H1 (cell line): Measurements from ENCODE around the gene ADSS2. TPM values are rescaled to one million over a fixed set of nuclear protein-coding genes. Genes with fewer than 3 reads are reported as not detected.

Experiments
- BACH1 ChIP-seq: IDR thresholded peaks from 2 replicates; pipeline ENCODE4 v1.6.1; 2012; ENCODE audit warnings: low read length, improper control_type of control experiment
- BRCA1 ChIP-seq: IDR thresholded peaks from 2 replicates; pipeline ENCODE4 v1.6.1; 2012; ENCODE audit warnings: low read depth, low read length, improper control_type of control experiment
- CEBPB ChIP-seq: IDR thresholded peaks from 2 replicates; pipeline ENCODE4 v1.6.1; 2012; ENCODE audit warnings: low read depth, low read length
- CHD2 ChIP-seq: IDR thresholded peaks from 2 replicates; pipeline ENCODE4 v1.6.1; 2012; ENCODE audit warnings: low read length, improper control_type of control experiment
- EGR1 ChIP-seq: IDR thresholded peaks from 2 replicates; pipeline ENCODE4 v1.6.1; 2011; ENCODE audit warnings: low read depth, low read length, borderline replicate concordance
- HDAC2 ChIP-seq, 2 experiments: fragments of 300-600 bp in 1 of 2; sonication (generic) in 1 of 2; IDR thresholded peaks; 2 replicates each; pipeline ENCODE4 v1.6.1; 2011 to 2012; ENCODE audit warnings: low read depth in 2 of 2, low read length in 2 of 2, mild to moderate bottlenecking in 2 of 2, moderate library complexity in 2 of 2, borderline replicate concordance in 1 of 2, inconsistent platforms in 1 of 2
- NANOG ChIP-seq: IDR thresholded peaks from 2 replicates; pipeline ENCODE4 v1.6.1; 2011; ENCODE audit warnings: low read length, low read depth, mild to moderate bottlenecking, inconsistent platforms; ENCODE audit not compliant: insufficient read depth, poor library complexity, severe bottlenecking
- POLR2A ChIP-seq, 2 experiments: IDR thresholded peaks; 1 replicate in 1 of 2; 2 replicates in 1 of 2; pipeline ENCODE4 v1.6.1; 2011; ENCODE audit warnings: low read depth in 2 of 2, low read length in 2 of 2, mild to moderate bottlenecking in 2 of 2; ENCODE audit errors: control extremely low read depth in 1 of 2
- POU5F1 ChIP-seq: IDR thresholded peaks from 2 replicates; pipeline ENCODE4 v1.6.1; 2011; ENCODE audit warnings: low read depth, mild to moderate bottlenecking, low read length, moderate library complexity
- RAD21 ChIP-seq, 2 experiments: IDR thresholded peaks in 1 of 2; conservative IDR thresholded peaks in 1 of 2; 2 replicates each; pipeline ENCODE4 v1.6.1; 2011; ENCODE audit warnings: low read depth in 2 of 2, low read length in 2 of 2, improper control_type of control experiment in 1 of 2, inconsistent platforms in 1 of 2, mild to moderate bottlenecking in 1 of 2, moderate library complexity in 1 of 2
- RXRA ChIP-seq: IDR thresholded peaks from 2 replicates; pipeline ENCODE4 v1.6.1; 2011; ENCODE audit warnings: low read depth, mild to moderate bottlenecking, low read length, moderate library complexity; ENCODE audit not compliant: insufficient read depth
- SIX5 ChIP-seq: IDR thresholded peaks from 2 replicates; pipeline ENCODE4 v1.6.1; 2011; ENCODE audit warnings: mild to moderate bottlenecking, low read depth, low read length
- SP1 ChIP-seq: IDR thresholded peaks from 2 replicates; pipeline ENCODE4 v1.6.1; 2011; ENCODE audit warnings: low read depth, low read length
- SUZ12 ChIP-seq: fragments of 200-600 bp; sonication (generic); IDR thresholded peaks from 2 replicates; pipeline ENCODE4 v1.6.1; 2012; ENCODE audit warnings: mild to moderate bottlenecking, inconsistent platforms, low read length, moderate library complexity, mixed read lengths
- TAF1 ChIP-seq: IDR thresholded peaks from 2 replicates; pipeline ENCODE4 v1.6.1; 2011; ENCODE audit warnings: mild to moderate bottlenecking, low read depth, low read length
- TCF12 ChIP-seq: IDR thresholded peaks from 2 replicates; pipeline ENCODE4 v1.6.1; 2011; ENCODE audit warnings: low read depth, mild to moderate bottlenecking, low read length
- YY1 ChIP-seq: IDR thresholded peaks from 2 replicates; pipeline ENCODE4 v1.6.1; 2011; ENCODE audit warnings: low read depth, mild to moderate bottlenecking, low read length
- polyA plus RNA-seq, 7 experiments: library from polyadenylated mRNA; depleted of rRNA in 3 of 7; stranded (reverse) in 5 of 7; unstranded in 2 of 7; fragments of >200 nt in 5 of 7; fragments of 200-250 nt in 2 of 7; gene quantifications; 1 replicate in 5 of 7; 2 replicates in 1 of 7; 4 replicates in 1 of 7; pipeline versions ENCODE4 v1.2.1 to v1.2.3, GENCODE V29; 2011 to 2013; ENCODE audit warnings: missing spikeins in 2 of 7, mixed read lengths in 2 of 7
- total RNA-seq: library from RNA; stranded (reverse); fragmentation: NEBNext Ultra II Directional; extraction: Animal tissue kit (Norgen Biotek cat#: 25700); gene quantifications from 2 replicates; pipeline ENCODE4 v1.2.1, GENCODE V29; 2021
- TF ChIP-seq, protein P1 (sequence below): IDR thresholded peaks from 2 replicates; pipeline ENCODE4 v1.6.1; 2012; ENCODE audit warnings: inconsistent platforms
- TF ChIP-seq, protein P2 (sequence below): IDR thresholded peaks from 2 replicates; pipeline ENCODE4 v1.6.1; 2011; ENCODE audit warnings: low read length, improper control_type of control experiment

Gene ADSS2
- total and polyA plus RNA-seq, 2 of the 8 experiments (the other 6 are each of a cell fraction or from before 2014, with no cell fraction given): 29.8 to 108 TPM

- TF ChIP-seq CHD2 (peak; percentile 91), POLR2A (IDR thresholded peaks at IDR 0.05; ENCODE audit: control extremely low read depth in 1 of 2, low read depth in 2 of 2, low read length in 2 of 2) (no peak), SIX5 (peak; percentile 88), EGR1 (no peak), RXRA (no peak), BACH1 (peak; percentile 13; the same call in 1 of the 2 replicates), YY1 (peak; percentile 56; the same call in 1 of the 2 replicates), BRCA1 (peak; percentile 70), CEBPB (no peak), SP1 (0 out of 2 replicates have a peak, but pooled peaks have one; percentile 32), TCF12 (0 out of 2 replicates have a peak, but pooled peaks have one; percentile 31), POU5F1 (no peak), TAF1 (0 out of 2 replicates have a peak, but pooled peaks have one; percentile 59), NANOG (no peak), SUZ12 (no peak), HDAC2 (IDR thresholded peaks at IDR 0.05; ENCODE audit: borderline replicate concordance in 1 of 2, low read depth in 2 of 2, low read length in 2 of 2) (no peak; a peak in 1 of 4 replicates), RAD21 (IDR thresholded peaks at IDR 0.05 in 1 of 2, conservative IDR thresholded peaks at IDR 0.05 in 1 of 2; ENCODE audit: low read depth in 2 of 2, low read length in 2 of 2) (peak in 1 of 2 experiments; percentile 54; a peak in 3 of 4 replicates)
- TF ChIP-seq, protein P1, sequence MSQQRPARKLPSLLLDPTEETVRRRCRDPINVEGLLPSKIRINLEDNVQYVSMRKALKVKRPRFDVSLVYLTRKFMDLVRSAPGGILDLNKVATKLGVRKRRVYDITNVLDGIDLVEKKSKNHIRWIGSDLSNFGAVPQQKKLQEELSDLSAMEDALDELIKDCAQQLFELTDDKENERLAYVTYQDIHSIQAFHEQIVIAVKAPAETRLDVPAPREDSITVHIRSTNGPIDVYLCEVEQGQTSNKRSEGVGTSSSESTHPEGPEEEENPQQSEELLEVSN: no peak; the same call in 1 of the 2 replicates
- TF ChIP-seq, protein P2, sequence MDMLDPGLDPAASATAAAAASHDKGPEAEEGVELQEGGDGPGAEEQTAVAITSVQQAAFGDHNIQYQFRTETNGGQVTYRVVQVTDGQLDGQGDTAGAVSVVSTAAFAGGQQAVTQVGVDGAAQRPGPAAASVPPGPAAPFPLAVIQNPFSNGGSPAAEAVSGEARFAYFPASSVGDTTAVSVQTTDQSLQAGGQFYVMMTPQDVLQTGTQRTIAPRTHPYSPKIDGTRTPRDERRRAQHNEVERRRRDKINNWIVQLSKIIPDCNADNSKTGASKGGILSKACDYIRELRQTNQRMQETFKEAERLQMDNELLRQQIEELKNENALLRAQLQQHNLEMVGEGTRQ: no peak
Measured at GRCh38 chr1:244451951-244452795, 464 bp upstream of the ADSS2 start (continued).
